NCI-H1105 treated with DMSO at 0.1 percent for 48 hours (cell line): ENCODE data around the gene CDH23.
A peak's percentile ranks its signal among the peaks of the same experiment; 100 is the strongest.

Experiments
- DNase-seq: peaks from one replicate; lab custom pipeline; 2025; lab: John Stamatoyannopoulos, UW

Gene CDH23

DNA sequence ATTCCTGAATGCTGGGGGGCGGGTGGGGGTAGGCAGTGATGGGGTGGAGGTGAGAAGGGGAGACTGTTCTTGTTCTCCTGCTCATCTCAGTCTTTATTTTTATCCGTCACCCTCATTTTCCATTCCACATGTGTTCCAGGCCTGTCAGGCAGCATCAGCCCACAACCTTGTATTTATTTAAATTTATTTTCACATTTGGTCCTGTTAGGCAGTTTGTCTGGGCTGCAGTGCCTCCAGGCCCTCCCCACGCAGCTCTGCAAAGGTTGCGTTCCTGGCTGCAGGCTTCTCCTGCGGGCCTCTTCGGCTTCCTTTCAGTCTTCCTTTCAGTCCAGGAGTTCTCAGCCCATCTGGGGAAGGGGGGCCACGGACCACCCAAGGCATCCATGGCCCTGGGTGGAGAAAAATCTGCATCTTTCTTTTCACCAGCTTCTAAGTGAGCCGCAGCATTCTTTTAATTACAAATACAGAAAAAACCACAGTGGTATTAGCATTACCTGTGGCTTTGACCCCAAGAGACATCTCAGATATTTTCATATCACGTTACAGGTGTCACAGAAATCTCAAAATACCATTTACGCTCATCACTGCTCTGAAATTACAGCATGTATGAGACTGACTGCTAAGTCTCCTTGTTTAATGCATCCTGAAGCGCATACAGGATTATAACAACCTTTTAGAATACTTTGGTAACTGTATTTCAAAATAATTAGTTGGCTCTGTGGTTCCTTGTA lies 228.9 kb downstream of the CDH23 start:
- DNase-seq: no peak

DNA sequence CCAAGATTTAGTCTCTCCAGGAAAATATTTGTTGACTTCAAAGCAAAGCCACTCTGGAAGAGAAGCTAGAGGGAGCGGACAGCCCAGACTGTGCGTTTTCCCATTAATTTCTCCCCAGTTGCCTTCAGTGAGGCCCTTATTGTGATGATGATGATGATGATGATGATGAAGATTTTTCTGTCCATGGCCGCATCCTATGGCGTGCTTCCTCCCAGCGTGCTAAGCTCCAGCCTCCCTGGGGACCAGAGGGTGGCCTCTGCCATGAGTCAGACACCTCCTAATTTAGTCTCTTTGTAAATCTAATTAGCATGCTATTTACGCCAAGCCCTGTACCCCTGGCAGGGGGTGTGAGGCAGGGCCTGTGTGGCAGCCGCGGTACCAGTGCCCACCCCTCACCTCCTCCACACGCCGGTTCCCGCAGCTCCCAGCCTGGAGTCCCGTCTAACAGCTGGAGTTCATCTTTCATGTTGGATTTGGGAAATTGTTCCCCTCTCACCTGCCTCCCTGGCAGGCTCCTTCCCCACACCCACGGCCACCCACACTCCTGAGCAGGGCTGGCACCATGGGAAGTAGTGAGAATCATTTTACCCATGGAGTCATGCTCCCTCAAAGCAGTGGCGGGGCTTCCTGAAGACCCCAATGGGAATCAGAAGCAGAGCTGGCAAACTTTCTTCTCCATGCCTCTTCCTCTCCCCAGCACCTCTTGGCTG lies 230.7 kb downstream of the CDH23 start:
- no peak for DNase-seq

DNA sequence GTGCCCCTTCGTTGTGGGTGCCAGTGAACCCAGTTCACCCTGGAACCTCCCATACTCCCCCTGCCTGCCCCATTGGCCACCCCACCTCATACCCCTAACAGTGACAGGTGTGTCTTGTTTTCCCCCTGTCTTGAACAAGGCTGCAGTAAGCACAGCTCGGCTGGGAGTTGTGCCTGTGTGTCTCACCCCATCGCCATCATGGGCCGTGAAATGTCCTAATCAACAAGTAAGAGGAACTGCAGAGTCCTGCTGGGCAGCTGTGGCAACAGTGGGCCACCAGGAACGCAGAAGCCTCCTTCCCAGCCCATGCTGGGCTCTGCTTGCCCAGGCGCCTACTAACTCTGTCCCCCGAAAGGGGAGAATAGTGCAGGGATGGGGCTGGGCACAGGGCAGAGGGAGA lies 231.2 kb downstream of the CDH23 start:
- no peak for DNase-seq

GRCh38 chr10:71629131-71629530 lies 232.4 kb downstream of the CDH23 start:
- DNase-seq: no peak

- DNase-seq: no peak
Observed at GRCh38 chr10:71630168-71630567, 233.4 kb downstream of the CDH23 start.

DNA sequence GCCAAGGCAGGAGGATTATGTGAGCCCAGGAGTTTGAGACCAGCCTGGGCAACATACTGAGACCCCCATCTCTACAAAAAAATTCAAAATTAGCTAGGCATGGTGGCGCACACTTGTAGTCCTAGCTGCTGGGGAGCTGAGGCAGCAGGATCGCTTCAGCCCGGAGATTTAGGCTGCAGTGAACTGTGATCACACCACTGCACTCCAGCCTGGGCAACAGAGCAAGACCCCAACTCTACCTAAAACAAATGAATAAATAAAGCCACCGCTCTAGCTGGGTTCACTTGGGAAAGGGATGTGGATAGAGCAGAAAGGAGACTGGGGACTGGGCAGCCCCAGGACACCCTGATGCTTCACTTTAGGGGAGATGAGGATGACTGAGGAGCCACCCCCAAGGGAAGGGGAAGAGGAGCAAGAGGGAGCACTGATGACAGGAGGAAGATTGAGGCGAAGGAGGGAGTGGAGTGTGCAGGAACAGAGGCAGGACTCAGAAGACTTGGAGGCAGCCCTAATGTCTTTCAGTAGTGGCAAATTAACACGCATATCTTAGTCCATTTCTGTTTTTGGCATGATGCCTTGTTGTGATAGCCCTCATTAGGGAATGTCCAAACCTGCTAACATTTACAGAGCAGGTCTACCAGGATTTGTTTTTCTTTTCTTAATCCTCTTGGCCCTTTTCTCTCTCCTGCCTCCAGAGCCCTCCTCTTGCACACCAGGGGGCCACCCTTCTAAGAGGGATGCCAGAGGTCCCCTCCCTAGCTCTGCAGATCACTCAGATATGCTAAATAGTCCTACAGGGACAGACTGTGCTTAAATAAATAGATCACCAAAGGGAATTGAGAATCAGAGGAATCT lies 234.5 kb downstream of the CDH23 start:
- peak; percentile 1 for DNase-seq

DNA sequence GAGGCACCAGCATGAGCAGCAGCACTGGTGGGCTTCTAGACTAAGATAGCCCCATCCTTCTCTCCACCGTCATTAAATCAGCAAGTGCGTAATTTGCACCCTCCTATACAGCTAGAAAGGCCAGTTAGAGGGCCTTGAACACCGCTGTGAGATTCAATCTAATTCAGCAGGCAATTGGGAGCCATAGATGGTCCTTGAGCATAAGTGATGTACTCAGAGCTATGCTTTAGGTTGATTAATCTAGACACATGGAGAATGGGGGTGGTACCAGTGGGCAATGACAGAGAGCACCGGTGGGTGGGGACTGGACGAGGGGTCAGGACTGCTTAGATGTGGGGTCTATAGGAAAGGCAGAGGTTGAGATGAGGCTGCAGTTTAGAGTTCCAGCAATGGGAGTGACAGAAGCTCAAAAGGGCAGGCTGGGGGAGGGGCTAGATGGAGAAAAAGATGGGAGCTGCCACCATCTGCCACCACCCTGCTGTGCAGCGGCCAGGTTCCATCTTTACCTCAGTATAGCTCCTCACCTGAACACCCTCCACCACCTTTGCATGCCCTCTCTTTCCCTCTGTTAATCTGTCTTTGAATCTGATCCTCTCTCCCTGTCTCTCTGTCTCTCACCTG lies 235.6 kb downstream of the CDH23 start:
- no peak for DNase-seq

DNA sequence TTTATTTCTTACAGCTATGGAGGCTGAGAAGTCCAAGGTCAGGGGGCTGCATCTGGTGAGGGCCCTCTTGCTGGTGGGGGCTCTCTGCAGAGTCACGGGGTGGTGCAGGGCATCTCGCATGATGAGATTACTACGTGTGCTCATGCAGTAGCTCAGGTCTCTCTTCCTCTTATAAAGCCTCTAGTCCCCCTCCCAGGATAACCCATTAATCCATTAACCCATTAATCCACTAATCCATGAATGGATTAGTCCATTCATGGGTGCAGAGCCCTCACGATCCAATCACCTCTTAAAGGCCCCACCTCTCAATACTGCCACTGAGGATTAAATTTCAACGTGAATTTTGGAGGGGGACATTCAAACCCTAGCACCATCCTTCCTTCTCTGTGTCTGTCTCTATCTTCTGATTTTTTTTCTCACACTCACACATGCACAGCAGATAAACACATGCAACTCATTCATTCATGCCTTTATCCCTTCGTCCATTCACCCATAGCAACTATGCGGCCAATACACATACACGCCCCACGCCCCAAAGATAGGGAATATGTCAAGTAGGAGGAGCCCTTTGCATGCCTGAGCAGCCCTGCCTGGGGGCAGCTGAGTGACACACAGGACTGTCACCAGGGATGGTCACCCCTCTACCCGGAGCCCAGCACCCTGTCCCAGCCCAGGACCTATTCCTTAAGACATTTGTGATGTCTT lies 236.3 kb downstream of the CDH23 start:
- DNase-seq: no peak

GRCh38 chr10:71633920-71634319 lies 237.2 kb downstream of the CDH23 start:
- DNase-seq: no peak

GRCh38 chr10:71634531-71635164 lies 237.9 kb downstream of the CDH23 start:
- DNase-seq: no peak

DNA sequence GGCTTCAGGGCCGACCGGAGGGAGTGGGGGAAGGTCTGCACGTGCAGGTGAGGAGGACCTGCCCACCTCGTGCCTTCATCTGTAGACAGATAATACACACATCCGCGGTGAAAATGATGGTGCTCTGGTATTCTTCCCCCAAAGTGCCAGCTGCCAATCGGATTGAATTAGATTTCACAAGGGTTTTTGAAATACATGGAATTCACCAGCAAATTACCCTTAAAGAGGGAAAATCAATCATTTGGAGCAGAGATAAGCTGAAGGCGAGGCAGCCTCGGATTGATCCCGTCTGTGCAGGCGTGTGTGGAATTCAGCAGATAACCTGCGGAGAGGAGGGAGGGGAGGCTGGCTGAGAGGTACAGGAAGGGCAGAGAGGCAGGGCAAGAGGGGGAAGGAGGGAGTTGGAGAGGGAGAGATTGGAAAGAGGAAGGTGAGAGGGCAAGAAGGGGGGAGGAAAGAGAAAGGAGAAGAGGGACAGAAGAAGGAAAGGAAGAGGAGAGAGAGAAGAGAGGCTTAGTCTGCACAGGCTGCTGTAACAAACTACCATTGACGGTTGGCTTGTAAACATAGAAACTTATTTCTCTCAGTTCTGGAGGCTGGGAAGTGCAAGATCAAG lies 238.6 kb downstream of the CDH23 start:
- no peak for DNase-seq

GRCh38 chr10:71635867-71636266 lies 239.1 kb downstream of the CDH23 start:
- DNase-seq: no peak

- no peak for DNase-seq
Observed at GRCh38 chr10:71636588-71636987, 239.9 kb downstream of the CDH23 start.

DNA sequence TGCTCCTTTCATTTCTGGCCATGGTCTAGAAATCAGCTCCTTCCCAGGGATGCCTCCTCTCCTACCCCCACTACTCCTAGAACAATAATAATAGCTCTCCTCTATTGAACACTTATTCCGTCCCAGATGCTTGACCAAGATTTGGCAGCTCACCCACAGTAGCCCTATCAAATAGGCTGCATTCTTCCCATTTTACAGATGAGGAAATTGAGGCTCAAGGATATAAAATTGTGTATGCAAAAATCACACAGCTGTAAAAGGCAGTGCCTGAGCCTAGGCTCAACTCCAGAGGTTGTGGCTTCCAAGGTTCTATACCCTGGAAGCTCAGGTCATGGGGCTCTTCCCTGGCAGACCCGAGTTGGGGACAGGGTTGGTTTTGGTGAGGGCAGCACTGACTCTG lies 240.6 kb downstream of the CDH23 start:
- DNase-seq: no peak

DNA sequence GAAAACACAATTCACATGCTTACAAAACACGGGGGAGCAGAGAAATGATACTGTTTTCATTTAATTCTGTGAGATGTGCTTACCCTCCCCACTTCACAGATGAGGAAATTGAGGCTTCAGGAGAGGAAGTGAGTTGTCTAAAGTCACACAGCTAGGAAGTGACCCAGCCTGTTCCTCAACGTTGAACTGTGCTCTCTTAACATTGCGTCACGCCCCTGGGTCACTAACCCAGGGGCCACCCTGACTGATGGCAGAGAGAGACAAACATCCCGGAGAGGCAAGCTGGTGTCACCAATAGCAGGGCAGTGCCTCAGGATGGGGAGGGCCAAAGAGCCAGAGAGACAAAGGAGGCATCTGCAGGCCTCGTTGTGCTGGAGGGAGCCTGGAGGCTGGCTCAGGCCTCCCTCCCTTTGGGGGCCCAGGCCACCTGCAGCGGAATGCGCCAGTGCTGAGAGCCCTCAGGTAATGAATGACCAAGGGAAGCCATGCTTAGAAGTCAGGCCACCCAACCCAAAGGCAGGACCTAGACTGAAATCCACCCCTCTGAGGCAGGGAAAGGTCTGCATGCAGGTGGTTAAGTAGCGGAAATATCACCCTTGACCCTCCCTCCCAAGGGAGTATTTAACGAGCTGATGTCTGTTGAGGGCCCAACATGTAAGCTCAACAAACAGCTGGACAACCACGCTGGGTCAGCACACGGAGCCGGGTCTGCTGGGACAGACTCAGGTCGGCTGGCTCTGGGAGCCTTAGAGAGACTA lies 241.5 kb downstream of the CDH23 start:
- no peak for DNase-seq

GRCh38 chr10:71638822-71639719 lies 242.4 kb downstream of the CDH23 start:
- no peak for DNase-seq

DNA sequence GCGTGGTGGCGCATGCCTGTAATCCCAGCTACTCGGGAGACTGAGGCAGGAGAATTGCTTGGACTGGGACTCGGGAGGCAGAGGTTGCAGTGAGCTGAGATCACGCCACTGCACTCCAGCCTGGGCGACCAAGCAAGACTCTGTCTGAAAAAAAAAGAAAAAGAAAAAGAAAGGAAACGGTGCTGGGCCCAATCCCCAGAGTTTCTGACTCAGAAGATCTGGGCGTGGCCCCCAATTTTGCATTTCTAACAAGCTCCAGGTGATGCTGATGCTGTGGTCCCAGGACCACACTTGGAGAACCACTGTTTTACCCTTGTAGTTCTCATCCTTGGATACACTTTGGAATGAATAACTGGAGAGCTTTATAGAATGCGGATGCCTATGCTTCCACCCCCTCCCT lies 243.9 kb downstream of the CDH23 start:
- no peak for DNase-seq

- DNase-seq: no peak
Observed at GRCh38 chr10:71641449-71641848, 244.7 kb downstream of the CDH23 start.

DNA sequence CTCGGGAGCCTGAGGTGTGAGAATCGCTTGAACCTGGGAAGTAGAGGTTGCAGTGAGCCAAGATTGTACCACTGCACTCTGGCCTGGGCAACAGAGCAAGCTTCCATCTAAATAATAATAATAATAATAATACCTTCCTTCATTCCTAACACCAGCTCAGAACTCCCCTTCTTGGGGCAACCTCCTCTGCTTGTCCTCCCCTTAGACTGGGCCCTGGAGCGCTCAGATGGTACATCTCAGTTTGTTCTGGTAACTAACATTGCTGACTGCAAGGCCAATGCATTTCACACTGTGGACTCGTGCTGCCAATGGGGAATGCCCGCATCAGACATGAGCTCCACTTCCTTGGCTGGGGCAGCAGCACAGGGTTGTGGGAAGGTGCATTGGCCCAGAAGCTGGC lies 245.3 kb downstream of the CDH23 start:
- DNase-seq: no peak
